ENCODE data around the gene PRKG1.
"Not testable (repeated sequence)": the region's sequence is repeated elsewhere in the genome, so short reads cannot be mapped to it uniquely, and the experiment has no call there.

The PRKG1 gene

GRCh38 chr10:51288511-51288910 is 214.2 kb downstream of the PRKG1 start:
- no peak for FAIRE-seq

- FAIRE-seq: no peak
Observed at GRCh38 chr10:51289519-51289918, 215.2 kb downstream of the PRKG1 start.

GRCh38 chr10:51291961-51292360 is 217.7 kb downstream of the PRKG1 start:
- FAIRE-seq: no peak

- FAIRE-seq: no peak
Observed at GRCh38 chr10:51297438-51297837, 223.2 kb downstream of the PRKG1 start.

GRCh38 chr10:51300617-51301304 is 226.5 kb downstream of the PRKG1 start:
- FAIRE-seq: no peak

GRCh38 chr10:51301644-51302043 is 227.4 kb downstream of the PRKG1 start:
- no peak for FAIRE-seq

GRCh38 chr10:51302316-51302715 is 228.0 kb downstream of the PRKG1 start:
- FAIRE-seq: no peak

- FAIRE-seq: no peak
Observed at GRCh38 chr10:51308116-51308515, 233.8 kb downstream of the PRKG1 start.

GRCh38 chr10:51311228-51311627 is 236.9 kb downstream of the PRKG1 start:
- FAIRE-seq: no peak

- no peak for FAIRE-seq
Observed at GRCh38 chr10:51312817-51313216, 238.5 kb downstream of the PRKG1 start.

- no peak for FAIRE-seq
Observed at GRCh38 chr10:51313251-51313650, 239.0 kb downstream of the PRKG1 start.

- no peak for FAIRE-seq
Observed at GRCh38 chr10:51313773-51314478, 239.6 kb downstream of the PRKG1 start.

GRCh38 chr10:51314481-51314880 is 240.2 kb downstream of the PRKG1 start:
- no peak for FAIRE-seq

GRCh38 chr10:51318399-51319172 is 244.3 kb downstream of the PRKG1 start:
- FAIRE-seq: no peak

- FAIRE-seq: no peak
Observed at GRCh38 chr10:51319173-51319435, 244.8 kb downstream of the PRKG1 start.

- no peak for FAIRE-seq
Observed at GRCh38 chr10:51321300-51321699, 247.0 kb downstream of the PRKG1 start.

- no peak for FAIRE-seq
Observed at GRCh38 chr10:51321980-51322379, 247.7 kb downstream of the PRKG1 start.

GRCh38 chr10:51325649-51326048 is 251.4 kb downstream of the PRKG1 start:
- no peak for FAIRE-seq

- no peak for FAIRE-seq
Observed at GRCh38 chr10:51326174-51326573, 251.9 kb downstream of the PRKG1 start.

GRCh38 chr10:51327432-51327831 is 253.1 kb downstream of the PRKG1 start:
- no peak for FAIRE-seq

GRCh38 chr10:51340366-51340765 is 266.1 kb downstream of the PRKG1 start:
- FAIRE-seq: no peak

- no peak for FAIRE-seq
Observed at GRCh38 chr10:51340845-51341610, 266.7 kb downstream of the PRKG1 start.

- FAIRE-seq: not testable (repeated sequence)
Observed at GRCh38 chr10:51341745-51342144, 267.5 kb downstream of the PRKG1 start.
